Neural progenitor cell (in vitro differentiated cells): ENCODE data around the gene SLC27A5. TPM values are rescaled to one million over a fixed set of nuclear protein-coding genes. Genes with fewer than 3 reads are reported as not detected.

ENCODE experiments used
- DNase-seq: peaks from one replicate; pipeline ENCODE4 v3.0.0-alpha.2; 2016; ENCODE audit warnings: low spot score
- H2AFZ ChIP-seq: fragments of 200-600 bp; sonication (generic); replicated peaks from 2 replicates; pipeline ENCODE4 v1.6.1; 2016; ENCODE audit warnings: antibody characterized with exemption
- H3F3A ChIP-seq: fragments of 200-600 bp; sonication (generic); 2 replicates; pipeline ENCODE4 v1.6.1; 2016; ENCODE audit warnings: antibody characterized with exemption, low read depth
- H3K27ac ChIP-seq: fragments of 200-600 bp; sonication (generic); 2 replicates; pipeline ENCODE4 v1.5.1; 2016; ENCODE audit warnings: mild to moderate bottlenecking
- H3K27me3 ChIP-seq: fragments of 200-600 bp; sonication (generic); 2 replicates; pipeline ENCODE4 v1.6.1; 2016; ENCODE audit warnings: mild to moderate bottlenecking, moderate library complexity
- H3K36me3 ChIP-seq: fragments of 200-600 bp; sonication (generic); 2 replicates; pipeline ENCODE4 v1.5.1; 2016
- H3K4me1 ChIP-seq: fragments of 200-600 bp; sonication (generic); 2 replicates; pipeline ENCODE4 v1.6.1; 2016; ENCODE audit warnings: mixed run types
- H3K4me2 ChIP-seq: fragments of 200-600 bp; sonication (generic); 2 replicates; pipeline ENCODE4 v1.6.1; 2016
- H3K4me3 ChIP-seq: fragments of 200-600 bp; sonication (generic); 2 replicates; pipeline ENCODE4 v1.5.1; 2016
- H3K79me2 ChIP-seq: fragments of 200-600 bp; sonication (generic); 2 replicates; pipeline ENCODE4 v1.6.1; 2016; ENCODE audit warnings: low read depth
- H3K9ac ChIP-seq: fragments of 200-600 bp; sonication (generic); 2 replicates; pipeline ENCODE4 v1.6.1; 2016
- H3K9me3 ChIP-seq: fragments of 200-600 bp; sonication (generic); 2 replicates; pipeline ENCODE4 v1.5.1; 2016; ENCODE audit warnings: low read depth
- H4K20me1 ChIP-seq: fragments of 200-600 bp; sonication (generic); 2 replicates; pipeline ENCODE4 v1.6.1; 2016; ENCODE audit warnings: low read depth
- H3K27ac Mint-ChIP-seq: 3 replicates; pipeline ENCODE4 v1.8.0; 2021; ENCODE audit warnings: mixed read lengths
- H3K27me3 Mint-ChIP-seq: 2 replicates; pipeline ENCODE4 v1.8.0; 2022; ENCODE audit warnings: low read depth, mild to moderate bottlenecking, inconsistent platforms, moderate library complexity, mixed read lengths; ENCODE audit not compliant: insufficient read depth
- H3K36me3 Mint-ChIP-seq: 3 replicates; pipeline ENCODE4 v1.8.0; 2021; ENCODE audit warnings: mixed read lengths
- H3K4me1 Mint-ChIP-seq: 3 replicates; pipeline ENCODE4 v1.8.0; 2021; ENCODE audit warnings: mixed read lengths
- H3K4me3 Mint-ChIP-seq: 3 replicates; pipeline ENCODE4 v1.8.0; 2021; ENCODE audit warnings: mild to moderate bottlenecking, moderate library complexity, mixed read lengths
- H3K9me3 Mint-ChIP-seq: 3 replicates; pipeline ENCODE4 v1.8.0; 2020; ENCODE audit warnings: mixed read lengths
- EZH2 ChIP-seq: fragments of 200-600 bp; sonication (generic); IDR thresholded peaks from 2 replicates; pipeline ENCODE4 v1.6.1; 2017; ENCODE audit warnings: antibody characterized with exemption, mild to moderate bottlenecking, moderate library complexity
- EZH2phosphoT487 ChIP-seq: fragments of 200-600 bp; sonication (generic); IDR thresholded peaks from 2 replicates; pipeline ENCODE4 v1.6.1; 2017; ENCODE audit warnings: antibody characterized with exemption
- total RNA-seq: library from RNA; depleted of rRNA; stranded (reverse); fragments of >200 nt; gene quantifications from 2 replicates; pipeline ENCODE4 v1.2.3, GENCODE V29; 2015; ENCODE audit warnings: low replicate concordance
- TF ChIP-seq, protein P1 (sequence below): fragments of 200-600 bp; sonication (generic); IDR thresholded peaks from 2 replicates; pipeline ENCODE4 v1.5.1; 2017; ENCODE audit warnings: antibody characterized with exemption, mild to moderate bottlenecking

Gene SLC27A5
- total RNA-seq, 1 donor from 2014 or later: 17.1 TPM

GRCh38 chr19:58479303-58479702 is 32.5 kb downstream of the SLC27A5 start:
- no peaks in the 10 kb centered on the region for H3K36me3 ChIP-seq

GRCh38 chr19:58477871-58478270 is 33.9 kb downstream of the SLC27A5 start:
- Mint-ChIP-seq H3K27me3 (peaks cover 7% of the 10 kb centered on the region), H3K9me3 (no peaks in the 10 kb centered on the region), H3K4me1 (peaks cover 15% of the 10 kb centered on the region), H3K4me3 (no peak overlapping the region), H3K36me3 (peaks cover 8% of the 10 kb centered on the region), H3K27ac (no peak overlapping the region)
- Histone ChIP-seq H3K4me3 (no peak overlapping the region), H3K9ac (no peak overlapping the region), H3K27me3 (no peaks in the 10 kb centered on the region), H3K4me1 (peaks cover 9% of the 10 kb centered on the region), H3F3A (peaks cover 22% of the 10 kb centered on the region), H3K79me2 (no peaks in the 10 kb centered on the region), H3K4me2 (no peak overlapping the region), H4K20me1 (no peaks in the 10 kb centered on the region), H2AFZ (no peak overlapping the region), H3K27ac (no peak overlapping the region), H3K36me3 (no peaks in the 10 kb centered on the region), H3K9me3 (no peaks in the 10 kb centered on the region)
- TF ChIP-seq, protein P1, sequence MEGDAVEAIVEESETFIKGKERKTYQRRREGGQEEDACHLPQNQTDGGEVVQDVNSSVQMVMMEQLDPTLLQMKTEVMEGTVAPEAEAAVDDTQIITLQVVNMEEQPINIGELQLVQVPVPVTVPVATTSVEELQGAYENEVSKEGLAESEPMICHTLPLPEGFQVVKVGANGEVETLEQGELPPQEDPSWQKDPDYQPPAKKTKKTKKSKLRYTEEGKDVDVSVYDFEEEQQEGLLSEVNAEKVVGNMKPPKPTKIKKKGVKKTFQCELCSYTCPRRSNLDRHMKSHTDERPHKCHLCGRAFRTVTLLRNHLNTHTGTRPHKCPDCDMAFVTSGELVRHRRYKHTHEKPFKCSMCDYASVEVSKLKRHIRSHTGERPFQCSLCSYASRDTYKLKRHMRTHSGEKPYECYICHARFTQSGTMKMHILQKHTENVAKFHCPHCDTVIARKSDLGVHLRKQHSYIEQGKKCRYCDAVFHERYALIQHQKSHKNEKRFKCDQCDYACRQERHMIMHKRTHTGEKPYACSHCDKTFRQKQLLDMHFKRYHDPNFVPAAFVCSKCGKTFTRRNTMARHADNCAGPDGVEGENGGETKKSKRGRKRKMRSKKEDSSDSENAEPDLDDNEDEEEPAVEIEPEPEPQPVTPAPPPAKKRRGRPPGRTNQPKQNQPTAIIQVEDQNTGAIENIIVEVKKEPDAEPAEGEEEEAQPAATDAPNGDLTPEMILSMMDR: no peak
- TF ChIP-seq EZH2phosphoT487 (no peak), EZH2 (no peak)
- no peak for DNase-seq

More at GRCh38 chr19:58479303-58479702, 32.5 kb downstream of the SLC27A5 start:
- Histone ChIP-seq H3K4me1 (peaks cover 9% of the 10 kb centered on the region), H3K27me3 (no peaks in the 10 kb centered on the region), H2AFZ (no peak overlapping the region), H3K9ac (no peak overlapping the region), H3F3A (peaks cover 22% of the 10 kb centered on the region), H3K9me3 (no peaks in the 10 kb centered on the region), H3K79me2 (no peaks in the 10 kb centered on the region), H3K27ac (no peak overlapping the region), H3K4me3 (no peak overlapping the region), H3K4me2 (no peak overlapping the region), H4K20me1 (no peaks in the 10 kb centered on the region)
- H3K27ac Mint-ChIP-seq: no peak overlapping the region
- DNase-seq: no peak
- peak overlapping the region; percentile 55 for H3K4me3 Mint-ChIP-seq
- H3K36me3 Mint-ChIP-seq: peaks cover 8% of the 10 kb centered on the region
- no peaks in the 10 kb centered on the region for H3K9me3 Mint-ChIP-seq
- H3K4me1 Mint-ChIP-seq: peaks cover 15% of the 10 kb centered on the region
- TF ChIP-seq EZH2 (no peak), EZH2phosphoT487 (no peak)
- TF ChIP-seq, protein P1: no peak
- peaks cover 7% of the 10 kb centered on the region for H3K27me3 Mint-ChIP-seq

DNA sequence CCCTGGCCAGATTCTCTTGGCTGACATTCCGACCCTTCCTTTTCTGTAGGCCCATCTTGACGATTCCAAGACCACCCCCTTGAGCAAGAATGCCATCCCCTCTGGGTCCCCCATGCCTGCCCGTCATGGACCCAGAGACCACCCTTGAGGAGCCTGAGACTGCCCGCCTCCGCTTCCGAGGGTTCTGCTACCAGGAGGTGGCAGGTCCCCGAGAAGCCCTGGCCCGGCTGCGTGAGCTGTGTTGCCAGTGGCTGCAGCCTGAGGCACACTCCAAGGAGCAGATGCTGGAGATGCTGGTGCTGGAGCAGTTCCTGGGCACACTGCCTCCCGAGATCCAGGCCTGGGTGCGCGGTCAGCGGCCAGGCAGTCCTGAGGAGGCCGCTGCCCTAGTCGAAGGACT is 34.7 kb downstream of the SLC27A5 start:
- peak overlapping the region; percentile 91 for H3K4me2 ChIP-seq
- peaks cover 7% of the 10 kb centered on the region for H3K27me3 Mint-ChIP-seq
- no peak for DNase-seq
- H3K4me3 Mint-ChIP-seq: peak overlapping the region; percentile 96
- TF ChIP-seq EZH2 (no peak), EZH2phosphoT487 (no peak)
- TF ChIP-seq, protein P1: no peak
- H3K9ac ChIP-seq: peak overlapping the region; percentile 48
- peak overlapping the region; percentile 4 for H3K27ac Mint-ChIP-seq
- no peaks in the 10 kb centered on the region for H4K20me1 ChIP-seq
- no peaks in the 10 kb centered on the region for H3K36me3 ChIP-seq
- no peaks in the 10 kb centered on the region for H3K9me3 Mint-ChIP-seq
- peaks cover 9% of the 10 kb centered on the region for H3K4me1 ChIP-seq
- no peaks in the 10 kb centered on the region for H3K79me2 ChIP-seq
- H3K27me3 ChIP-seq: no peaks in the 10 kb centered on the region
- H2AFZ ChIP-seq: no peak overlapping the region
- peaks cover 15% of the 10 kb centered on the region for H3K4me1 Mint-ChIP-seq
- no peak overlapping the region for H3K27ac ChIP-seq
- peaks cover 22% of the 10 kb centered on the region for H3F3A ChIP-seq
- peaks cover 9% of the 10 kb centered on the region for H3K36me3 Mint-ChIP-seq
- H3K9me3 ChIP-seq: no peaks in the 10 kb centered on the region
- H3K4me3 ChIP-seq: peak overlapping the region; percentile 60
